ENCODE measurements around the gene STH.

The STH gene

DNA sequence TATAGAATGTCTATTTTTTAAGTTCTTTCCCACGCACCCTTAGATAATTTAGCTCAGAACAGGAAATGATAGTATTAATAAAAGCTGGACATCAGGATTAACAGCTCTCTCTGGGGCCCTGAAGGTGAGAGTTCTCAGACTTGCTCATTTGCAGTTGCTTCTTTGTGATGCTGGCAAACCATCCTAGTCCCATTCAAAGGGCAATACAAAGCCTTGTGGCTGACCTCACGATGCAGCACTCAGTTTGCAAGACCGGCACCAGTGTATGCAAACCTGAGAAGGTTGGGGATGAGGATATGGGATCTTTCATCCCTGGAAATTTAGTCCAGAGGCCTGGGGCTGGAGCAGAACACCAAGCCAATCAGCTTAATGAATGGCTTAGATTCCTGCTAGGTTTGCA is 29.3 kb downstream of the STH start:
- no peak overlapping the region for H3K4me3 ChIP-seq (ENCODE audit: low read length)
- no peak for TF ChIP-seq ZNF274 (IDR thresholded peaks at IDR 0.05; ENCODE audit: low read depth, low read length)

DNA sequence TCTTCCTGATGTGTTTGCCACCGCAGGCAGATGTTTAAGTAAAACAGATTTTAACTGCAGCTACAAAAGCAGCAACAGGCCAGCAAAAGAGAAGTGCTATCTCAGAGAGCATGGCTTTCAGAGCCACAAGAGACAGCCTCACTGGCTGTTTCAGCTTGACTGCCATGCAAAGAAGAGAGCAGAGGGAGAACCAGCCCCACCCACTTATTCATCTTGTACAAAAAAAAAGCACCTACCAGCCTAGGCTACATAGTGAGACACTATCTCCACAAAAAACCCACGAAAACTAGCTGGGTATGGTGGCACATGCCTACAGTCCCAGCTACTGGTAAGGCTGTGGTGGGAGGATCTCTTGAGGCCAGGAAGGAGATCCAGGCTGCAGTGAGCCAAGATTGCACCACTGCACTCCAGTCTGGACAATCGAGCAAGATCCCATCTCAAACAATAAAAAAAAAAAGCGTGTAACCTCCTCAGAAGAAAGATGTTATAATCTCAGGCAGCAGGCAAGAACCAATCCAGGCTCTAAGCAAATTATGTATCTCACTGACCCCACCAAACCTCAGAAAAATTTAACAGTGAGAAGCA is 30.0 kb downstream of the STH start:
- H3K4me3 ChIP-seq (ENCODE audit: low read length), result no peak overlapping the region
- no peak for TF ChIP-seq ZNF274 (IDR thresholded peaks at IDR 0.05; ENCODE audit: low read depth, low read length)

DNA sequence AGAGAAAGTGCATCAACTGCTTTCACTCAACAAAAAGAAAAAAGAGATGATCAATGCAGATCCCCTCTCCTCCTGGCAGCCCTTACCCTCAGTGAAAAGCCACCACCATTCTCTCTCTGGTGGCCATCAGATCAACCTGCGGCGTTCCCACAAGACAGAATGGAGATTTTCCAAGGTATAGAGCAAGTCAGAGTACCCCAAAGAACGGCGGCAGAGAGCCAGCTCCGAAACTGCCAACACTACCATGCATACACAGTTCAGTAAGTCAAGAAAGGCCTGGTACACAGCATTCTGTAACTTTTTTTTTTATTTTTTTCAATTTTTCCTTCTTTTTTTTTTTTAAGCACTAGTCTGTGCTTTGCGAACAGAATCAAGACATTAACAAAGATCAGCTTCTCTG is 30.6 kb downstream of the STH start:
- no peak for TF ChIP-seq ZNF274 (IDR thresholded peaks at IDR 0.05; ENCODE audit: low read depth, low read length)
- H3K4me3 ChIP-seq (ENCODE audit: low read length), result no peak overlapping the region

DNA sequence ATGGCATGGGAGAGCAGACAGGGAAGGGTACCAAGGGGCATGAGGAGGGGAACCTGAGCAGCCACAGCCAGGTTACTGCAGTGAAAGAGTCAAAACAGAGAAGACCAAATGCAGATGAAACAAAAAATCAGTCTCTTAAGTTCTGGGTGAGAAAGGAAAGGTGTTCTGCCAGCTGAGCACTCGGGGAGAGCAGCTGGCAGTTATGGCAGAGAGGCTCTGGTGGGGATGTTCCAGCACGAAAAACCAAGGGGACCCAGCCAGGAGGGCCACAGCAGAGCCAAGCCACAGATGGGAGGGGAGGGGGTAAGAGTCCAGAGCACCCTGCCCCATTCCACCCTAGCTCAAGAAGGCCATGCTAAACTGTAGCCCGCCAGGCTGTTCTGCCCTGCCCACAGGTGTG is 31.7 kb downstream of the STH start:
- no peak overlapping the region for H3K4me3 ChIP-seq (ENCODE audit: low read length)
- TF ChIP-seq ZNF274 (IDR thresholded peaks at IDR 0.05; ENCODE audit: low read depth, low read length), result no peak

DNA sequence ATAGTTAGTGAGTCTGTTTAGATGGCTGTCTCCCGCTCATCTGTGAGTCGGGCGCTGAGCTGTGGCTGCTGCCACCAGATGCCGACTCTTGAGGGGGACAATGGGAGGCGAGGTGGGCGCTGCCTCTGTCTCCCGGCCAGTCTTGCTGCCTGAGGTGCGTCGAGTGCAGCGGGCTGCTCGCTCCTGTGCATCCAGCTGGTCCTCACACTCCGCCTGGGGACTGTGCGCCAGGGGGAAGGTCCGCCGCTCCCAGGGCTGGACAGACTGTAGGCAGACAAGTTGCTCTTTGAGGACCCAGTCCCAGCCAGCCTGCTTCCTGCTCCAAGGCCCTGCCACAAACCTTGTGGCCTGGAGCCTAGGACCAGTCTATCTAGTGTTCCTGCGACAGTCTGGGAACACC is 32.4 kb downstream of the STH start:
- no peak overlapping the region for H3K4me3 ChIP-seq (ENCODE audit: low read length)
- TF ChIP-seq ZNF274 (IDR thresholded peaks at IDR 0.05; ENCODE audit: low read depth, low read length), result no peak

DNA sequence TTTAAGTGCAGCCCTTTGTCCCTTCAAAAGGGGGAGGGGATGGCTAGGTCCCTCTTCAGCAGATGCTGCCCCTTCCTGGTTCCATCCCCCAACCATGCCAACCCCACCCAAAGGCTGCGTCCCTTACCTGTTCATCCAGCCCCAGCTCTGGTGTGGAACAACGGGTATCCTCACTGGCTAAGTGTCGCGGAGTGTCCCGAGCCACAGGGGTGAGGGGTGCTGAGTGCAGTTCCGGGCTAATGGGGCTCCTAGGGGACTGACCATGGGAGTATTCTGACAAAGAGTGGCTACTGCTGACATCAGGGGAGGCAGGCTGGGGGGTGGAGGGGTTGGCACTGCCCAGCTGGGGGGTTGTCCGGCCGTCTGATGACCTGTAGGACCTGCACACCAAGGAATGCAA is 32.9 kb downstream of the STH start:
- no peak for TF ChIP-seq ZNF274 (IDR thresholded peaks at IDR 0.05; ENCODE audit: low read depth, low read length)
- H3K4me3 ChIP-seq (ENCODE audit: low read length), result no peak overlapping the region

DNA sequence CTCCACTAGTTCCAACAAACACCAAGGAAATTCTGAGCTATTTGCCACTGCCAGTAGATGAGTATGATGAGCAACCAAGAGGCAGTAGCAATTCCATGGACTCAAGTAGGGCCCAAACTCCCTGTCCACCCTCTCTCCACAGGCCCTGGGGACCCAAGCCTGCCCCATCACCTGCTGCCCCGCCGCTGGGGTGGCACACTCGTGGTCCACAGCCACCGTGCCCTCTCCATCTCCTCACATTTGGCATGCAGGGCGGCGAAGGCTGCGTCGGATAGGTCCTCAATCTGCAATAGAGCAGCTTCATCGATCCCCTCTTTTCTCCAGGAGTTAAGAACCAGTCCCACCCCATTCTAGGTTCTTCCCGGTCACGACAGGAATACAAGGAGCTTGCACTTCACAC is 33.9 kb downstream of the STH start:
- TF ChIP-seq ZNF274 (IDR thresholded peaks at IDR 0.05; ENCODE audit: low read depth, low read length), result no peak
- H3K4me3 ChIP-seq (ENCODE audit: low read length), result no peak overlapping the region

DNA sequence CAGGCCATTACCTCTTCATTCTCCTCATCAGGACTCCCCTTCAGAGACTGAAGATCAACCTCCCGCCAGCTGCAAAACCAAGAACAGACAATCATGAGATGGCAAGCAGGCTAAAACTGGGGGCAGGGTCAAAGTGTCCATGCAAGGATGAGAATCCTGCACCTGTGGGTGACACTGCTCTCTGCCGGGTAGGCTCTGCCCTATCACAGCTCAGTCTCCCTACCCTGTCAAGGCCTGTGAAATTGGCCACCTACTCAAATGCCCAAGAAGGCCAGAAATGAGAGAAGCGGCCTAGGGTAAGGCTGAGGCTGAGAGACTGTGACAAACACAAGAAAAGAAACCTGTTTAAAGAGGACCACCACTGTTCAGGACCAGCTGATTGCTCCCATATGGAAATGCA is 34.3 kb downstream of the STH start:
- TF ChIP-seq ZNF274 (IDR thresholded peaks at IDR 0.05; ENCODE audit: low read depth, low read length), result no peak
- no peak overlapping the region for H3K4me3 ChIP-seq (ENCODE audit: low read length)

DNA sequence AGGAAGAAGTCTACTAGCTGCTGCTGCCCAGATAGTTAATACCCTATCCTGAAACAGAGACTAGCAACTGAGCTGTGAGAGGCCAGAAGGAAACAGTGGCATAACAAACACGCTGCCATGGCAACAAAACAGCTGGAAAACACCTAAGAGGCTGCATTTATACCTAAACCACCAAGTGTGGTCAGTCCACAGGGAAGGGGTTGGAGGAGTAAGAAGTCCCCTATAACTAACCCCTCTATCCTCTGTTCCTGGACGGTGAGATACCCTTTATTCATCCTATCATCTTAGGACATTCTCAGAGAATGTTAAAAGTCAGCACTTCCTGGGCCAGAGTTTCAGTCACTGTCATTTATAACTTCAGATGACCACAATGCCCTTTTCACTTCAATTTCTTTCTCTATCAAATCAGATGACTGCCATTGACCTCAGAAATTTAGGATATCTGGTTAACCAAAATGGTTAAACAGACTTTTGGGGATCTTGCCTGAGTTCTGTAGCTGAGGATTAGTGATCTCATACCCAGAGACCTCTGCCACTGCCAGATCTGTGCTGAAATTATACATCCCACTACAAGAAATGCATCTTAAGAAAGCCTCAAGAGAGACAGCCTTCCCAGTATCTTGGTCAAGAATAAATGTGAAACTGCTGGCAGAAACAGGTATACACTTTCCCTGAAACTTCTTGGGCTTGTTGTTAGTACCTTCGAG is 36.2 kb downstream of the STH start:
- no peak overlapping the region for H3K4me3 ChIP-seq (ENCODE audit: low read length)
- TF ChIP-seq ZNF274 (IDR thresholded peaks at IDR 0.05; ENCODE audit: low read depth, low read length), result no peak

DNA sequence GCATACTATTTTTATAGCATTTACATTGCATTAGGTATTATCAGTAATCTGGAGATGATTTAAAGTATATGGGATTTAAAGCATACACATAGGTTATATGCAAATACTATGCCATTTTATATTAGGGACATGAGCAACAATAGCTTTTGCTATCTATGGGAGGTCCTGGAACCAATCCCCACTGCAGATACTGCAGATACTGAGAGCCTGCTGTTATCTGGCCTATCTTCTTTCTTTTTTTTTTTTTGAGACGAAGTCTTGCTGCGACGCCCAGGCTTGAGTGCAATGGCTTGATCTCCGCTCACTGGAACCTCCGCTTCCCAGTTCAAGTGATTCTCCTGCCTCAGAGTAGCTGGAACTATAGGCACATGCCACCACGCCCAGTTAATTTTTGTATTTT is 37.4 kb downstream of the STH start:
- no peak for TF ChIP-seq ZNF274 (IDR thresholded peaks at IDR 0.05; ENCODE audit: low read depth, low read length)
- no peak overlapping the region for H3K4me3 ChIP-seq (ENCODE audit: low read length)

DNA sequence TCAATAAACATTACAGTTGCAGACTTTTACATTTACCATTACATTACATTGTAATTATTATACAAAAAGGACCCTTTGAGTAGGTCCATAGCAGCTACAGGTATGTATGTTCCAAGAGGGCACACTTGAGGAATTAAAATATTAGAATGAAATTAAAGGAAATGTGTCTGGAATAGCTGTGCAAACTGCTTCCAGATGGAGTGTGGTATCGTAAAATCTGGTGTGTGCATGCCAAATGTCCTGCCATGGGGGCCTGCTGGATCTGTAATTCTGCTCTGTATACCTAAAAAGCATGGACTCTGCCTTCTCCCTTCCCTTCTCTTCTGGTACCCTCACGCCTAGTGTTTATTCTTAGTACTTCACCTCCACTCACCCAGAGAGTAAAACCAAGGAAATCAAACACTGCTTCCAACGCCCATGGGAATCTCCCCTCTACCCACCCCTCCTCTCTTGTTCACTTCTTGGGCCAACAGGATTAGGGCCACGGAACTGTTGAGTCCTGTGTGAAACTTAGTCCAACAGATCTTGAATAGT is 38.7 kb downstream of the STH start:
- no peak overlapping the region for H3K4me3 ChIP-seq (ENCODE audit: low read length)
- TF ChIP-seq ZNF274 (IDR thresholded peaks at IDR 0.05; ENCODE audit: low read depth, low read length), result no peak

DNA sequence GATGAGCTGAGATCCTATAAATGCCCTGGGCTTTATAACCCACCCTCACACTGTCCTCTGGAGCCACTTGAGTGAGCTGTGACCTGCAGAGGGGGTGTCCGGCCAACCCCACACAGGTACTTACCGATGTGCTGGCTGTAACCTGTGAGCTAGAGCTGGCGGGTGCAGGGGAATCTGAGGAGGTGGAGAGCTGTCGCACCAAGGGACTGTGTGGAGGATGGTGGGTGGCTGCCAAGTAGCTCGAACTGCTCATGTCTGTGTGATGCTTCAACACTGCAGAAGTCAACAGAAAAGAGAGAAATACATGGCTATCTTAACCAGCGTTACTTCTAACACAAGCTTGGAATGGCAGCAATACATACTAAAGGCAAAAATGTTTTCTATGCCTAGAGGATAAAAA is 39.4 kb downstream of the STH start:
- H3K4me3 ChIP-seq (ENCODE audit: low read length), result no peak overlapping the region
- no peak for TF ChIP-seq ZNF274 (IDR thresholded peaks at IDR 0.05; ENCODE audit: low read depth, low read length)

DNA sequence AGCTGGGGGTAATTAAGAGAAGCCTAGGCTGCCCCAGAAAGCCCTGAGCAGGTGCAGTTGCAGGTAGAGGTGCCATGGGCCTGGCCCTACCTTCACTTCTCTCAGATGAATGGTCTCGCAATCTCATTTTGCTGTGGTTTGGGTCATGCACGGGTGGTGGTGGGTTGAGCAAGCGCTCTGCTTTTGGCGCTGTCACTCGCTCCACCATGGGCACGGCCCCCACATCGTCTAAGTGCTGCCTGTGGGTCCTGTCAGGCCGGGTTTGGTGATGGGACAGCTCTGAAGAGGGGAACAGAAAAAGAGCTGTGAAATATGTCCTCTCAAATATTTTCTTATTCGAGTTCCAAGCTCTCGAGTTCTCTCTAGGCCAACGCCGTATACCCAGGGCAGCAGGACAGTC is 39.9 kb downstream of the STH start:
- no peak overlapping the region for H3K4me3 ChIP-seq (ENCODE audit: low read length)
- TF ChIP-seq ZNF274 (IDR thresholded peaks at IDR 0.05; ENCODE audit: low read depth, low read length), result no peak

DNA sequence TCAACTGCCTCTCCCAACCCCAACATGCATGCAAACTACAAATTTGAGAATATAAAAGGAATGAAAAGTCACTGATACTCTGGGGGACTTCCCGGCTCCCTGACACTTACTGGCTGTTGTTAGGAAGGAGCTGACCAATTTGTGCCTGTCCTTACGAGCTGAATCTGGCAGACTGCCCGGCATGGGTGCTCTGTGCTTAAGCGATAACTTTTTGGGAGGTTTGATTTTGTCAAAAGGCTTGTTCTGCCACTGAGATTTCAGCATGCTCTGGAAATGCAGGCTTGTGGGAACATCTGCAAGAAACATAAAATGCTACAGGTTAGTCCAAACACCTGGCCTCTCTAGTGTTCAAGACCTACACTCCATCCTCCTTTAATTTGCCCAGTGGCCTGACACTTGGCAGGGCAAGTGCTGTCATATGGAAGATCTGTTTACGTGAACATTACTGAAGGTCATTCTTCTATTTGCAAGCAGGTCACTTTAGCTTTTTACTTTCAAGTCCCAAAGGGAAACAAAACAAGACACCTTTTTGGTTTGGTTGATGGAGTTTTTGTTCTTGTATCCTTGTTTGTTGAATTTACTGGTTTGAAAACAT is 40.6 kb downstream of the STH start:
- no peak for TF ChIP-seq ZNF274 (IDR thresholded peaks at IDR 0.05; ENCODE audit: low read depth, low read length)
- H3K4me3 ChIP-seq (ENCODE audit: low read length), result no peak overlapping the region

DNA sequence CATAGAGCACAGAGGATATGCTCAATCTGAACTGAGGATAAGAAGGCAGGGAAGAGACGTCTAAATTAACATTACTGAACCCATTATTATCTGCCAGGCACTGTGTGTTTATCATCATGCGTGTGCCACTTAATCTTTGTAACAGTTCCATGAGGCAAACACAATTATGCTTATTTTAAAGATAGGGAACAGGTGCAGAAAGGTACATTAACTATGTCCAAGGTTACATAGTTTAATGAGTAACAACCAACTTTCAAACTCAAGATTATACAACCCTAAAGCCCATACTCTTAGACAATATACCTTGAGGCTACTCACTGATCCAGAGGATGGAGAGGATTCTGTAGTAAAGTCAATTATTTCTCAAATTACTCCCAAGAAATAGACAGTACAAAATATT is 43.2 kb downstream of the STH start:
- no peak overlapping the region for H3K4me3 ChIP-seq (ENCODE audit: low read length)
- no peak for TF ChIP-seq ZNF274 (IDR thresholded peaks at IDR 0.05; ENCODE audit: low read depth, low read length)
